ENCODE results near the gene KRT77. TPM values are rescaled to one million over a fixed set of nuclear protein-coding genes. Genes with fewer than 3 reads are reported as not detected.
A peak's percentile ranks its signal among the peaks of the same experiment; 100 is the strongest.

The KRT77 gene
- total RNA-seq, 4 donors from 2014 or later = not detected

- DNase-seq = no peak
- Histone ChIP-seq H3K27ac (no peak overlapping the region), H3K9me3 (no peaks in the 10 kb centered on the region), H3K4me1 (no peaks in the 10 kb centered on the region), H3K27me3 (peaks cover 7% of the 10 kb centered on the region), H3K36me3 (no peaks in the 10 kb centered on the region), H3K4me3 (no peak overlapping the region)
- intact Hi-C loops (cut with DNase I; ENCODE audit: low total_unique reads) (no loop called here), in situ Hi-C loops (cut with MboI; ENCODE audit: low pct_ligation_motif_present in 1 of 4, low pct_unique_long_range_greater_than_20kb in 1 of 4, low sequenced_read_pairs in 3 of 4) (no loop called here)
- WGBS, 2 donors (ENCODE audit: low coverage in 1 of 2) = 63% methylated on average over 6 of the region's 7 CpGs; no CpG with 5 or more reads in 1 of the 2 donors
- no peak for TF ChIP-seq CTCF (IDR thresholded peaks at IDR 0.05)
- TF ChIP-seq POLR2AphosphoS5 (IDR thresholded peaks at IDR 0.05) = no peak
- TF ChIP-seq POLR2A (IDR thresholded peaks at IDR 0.05) = no peak
- TF ChIP-seq EP300 (IDR thresholded peaks at IDR 0.05; ENCODE audit: low read depth) = no peak
Measured at GRCh38 chr12:52742196-52742580, 38.9 kb upstream of the KRT77 start.

GRCh38 chr12:52741375-52742195 lies 38.3 kb upstream of the KRT77 start:
- H3K4me1 ChIP-seq = no peaks in the 10 kb centered on the region
- peaks cover 7% of the 10 kb centered on the region for H3K27me3 ChIP-seq
- intact Hi-C loops (cut with DNase I; ENCODE audit: low total_unique reads) = no loop called here
- H3K27ac ChIP-seq = no peak overlapping the region
- no peak overlapping the region for H3K4me3 ChIP-seq
- 0 to 16% methylated on average over 3 to 15 of the region's 16 CpGs for WGBS, 2 donors (ENCODE audit: low coverage in 1 of 2)
- TF ChIP-seq CTCF (IDR thresholded peaks at IDR 0.05) (no peak), EP300 (IDR thresholded peaks at IDR 0.05; ENCODE audit: low read depth) (no peak), POLR2A (IDR thresholded peaks at IDR 0.05) (no peak), POLR2AphosphoS5 (IDR thresholded peaks at IDR 0.05) (no peak)
- no peaks in the 10 kb centered on the region for H3K36me3 ChIP-seq
- in situ Hi-C loops (cut with MboI; ENCODE audit: low pct_ligation_motif_present in 1 of 4, low pct_unique_long_range_greater_than_20kb in 1 of 4, low sequenced_read_pairs in 3 of 4) = no loop called here
- no peaks in the 10 kb centered on the region for H3K9me3 ChIP-seq
- peak; percentile 47 for DNase-seq

- Histone ChIP-seq H3K4me3 (no peak overlapping the region), H3K36me3 (no peaks in the 10 kb centered on the region), H3K27me3 (peaks cover 10% of the 10 kb centered on the region), H3K9me3 (no peaks in the 10 kb centered on the region), H3K4me1 (no peaks in the 10 kb centered on the region), H3K27ac (no peak overlapping the region)
- intact Hi-C loops (cut with DNase I; ENCODE audit: low total_unique reads) = no loop called here
- TF ChIP-seq POLR2A (IDR thresholded peaks at IDR 0.05) (no peak), CTCF (IDR thresholded peaks at IDR 0.05) (no peak), POLR2AphosphoS5 (IDR thresholded peaks at IDR 0.05) (no peak), EP300 (IDR thresholded peaks at IDR 0.05; ENCODE audit: low read depth) (no peak)
- no peak for DNase-seq
- in situ Hi-C loops (cut with MboI; ENCODE audit: low pct_ligation_motif_present in 1 of 4, low pct_unique_long_range_greater_than_20kb in 1 of 4, low sequenced_read_pairs in 3 of 4) = no loop called here
Measured at GRCh38 chr12:52740584-52740983, 37.3 kb upstream of the KRT77 start.

- intact Hi-C loops (cut with DNase I; ENCODE audit: low total_unique reads) = no loop called here
- no peaks in the 10 kb centered on the region for H3K36me3 ChIP-seq
- no peaks in the 10 kb centered on the region for H3K4me1 ChIP-seq
- H3K27me3 ChIP-seq = peaks cover 10% of the 10 kb centered on the region
- no peaks in the 10 kb centered on the region for H3K9me3 ChIP-seq
- in situ Hi-C loops (cut with MboI; ENCODE audit: low pct_ligation_motif_present in 1 of 4, low pct_unique_long_range_greater_than_20kb in 1 of 4, low sequenced_read_pairs in 3 of 4) = no loop called here
- no peak overlapping the region for H3K4me3 ChIP-seq
- H3K27ac ChIP-seq = no peak overlapping the region
- DNase-seq = no peak
- no peak for TF ChIP-seq EP300 (IDR thresholded peaks at IDR 0.05; ENCODE audit: low read depth)
- no peak for TF ChIP-seq POLR2A (IDR thresholded peaks at IDR 0.05)
- no peak for TF ChIP-seq POLR2AphosphoS5 (IDR thresholded peaks at IDR 0.05)
- no peak for TF ChIP-seq CTCF (IDR thresholded peaks at IDR 0.05)
Measured at GRCh38 chr12:52739963-52740362, 36.6 kb upstream of the KRT77 start.

Measured in transverse colon (tissue), 4 donors.